Measurements from ENCODE around the gene PNRC2.
"Not testable (repeated sequence)": the region's sequence is repeated elsewhere in the genome, so short reads cannot be mapped to it uniquely, and the experiment has no call there.

The PNRC2 gene

DNA sequence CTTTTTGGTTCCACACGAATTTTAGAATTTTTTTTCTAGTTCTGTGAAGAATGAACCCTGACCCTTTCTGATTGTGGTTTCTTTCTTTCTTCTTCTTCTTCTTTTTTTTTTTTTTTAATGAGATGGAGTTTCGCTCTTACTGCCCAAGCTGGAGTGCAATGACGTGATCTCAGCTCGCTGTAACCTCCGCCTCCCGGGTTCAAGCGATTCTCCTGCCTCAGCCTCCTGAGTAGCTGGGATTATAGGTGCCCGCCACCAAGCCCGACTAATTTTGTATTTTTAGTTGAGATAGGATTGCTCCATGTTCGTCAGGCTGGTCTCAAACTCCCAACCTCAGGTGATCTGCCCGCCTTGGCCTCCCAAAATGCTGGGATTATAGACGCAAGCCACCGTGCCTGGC is 32.4 kb downstream of the PNRC2 start:
- DNase-seq (ENCODE audit: low read depth) = not testable (repeated sequence)

DNA sequence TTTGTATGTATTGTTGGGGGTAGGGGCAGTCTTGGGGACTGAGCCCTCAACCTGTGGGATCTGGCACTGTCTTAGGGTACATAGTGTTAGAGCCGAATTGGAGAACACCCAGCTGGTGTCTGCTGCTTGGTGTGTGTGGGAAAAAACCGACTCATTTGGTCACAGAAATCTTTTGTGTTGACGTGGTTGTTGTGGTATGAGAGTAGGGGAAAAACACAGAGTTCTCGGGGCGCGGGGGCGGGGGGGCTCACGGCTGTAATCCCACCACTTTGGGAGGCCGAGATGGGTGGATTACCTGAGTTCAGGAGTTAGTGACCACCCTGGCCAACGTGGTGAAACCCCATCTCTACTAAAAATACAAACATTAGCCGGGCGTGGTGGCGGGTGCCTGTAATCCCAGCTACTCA is 35.8 kb downstream of the PNRC2 start:
- DNase-seq (ENCODE audit: low read depth) = no peak

DNA sequence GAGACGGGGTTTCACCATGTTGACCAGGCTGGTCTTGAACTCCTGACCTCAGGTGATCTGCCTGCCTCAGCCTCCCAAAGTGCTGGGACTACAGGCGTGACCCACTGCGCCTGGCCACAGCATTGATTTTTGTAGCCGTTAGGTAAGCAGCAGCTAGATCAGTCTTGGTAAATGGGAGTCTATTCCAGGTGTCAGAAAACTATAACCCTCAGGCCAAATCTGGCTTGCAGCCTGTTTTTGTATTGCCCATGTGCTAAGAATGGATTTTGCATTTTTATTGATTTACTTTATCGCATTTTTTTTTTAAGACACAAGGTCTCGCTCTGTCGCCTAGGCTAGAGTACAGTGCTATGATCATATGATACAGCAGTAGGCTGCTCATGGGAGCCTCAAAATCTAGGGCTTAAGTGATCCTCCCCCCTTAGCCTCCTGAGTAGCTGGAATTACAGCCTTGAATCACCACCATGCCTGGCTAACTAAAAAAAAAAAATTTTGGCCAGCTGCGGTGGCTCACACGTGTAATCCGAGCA is 37.1 kb downstream of the PNRC2 start:
- DNase-seq (ENCODE audit: low read depth) = no peak

DNA sequence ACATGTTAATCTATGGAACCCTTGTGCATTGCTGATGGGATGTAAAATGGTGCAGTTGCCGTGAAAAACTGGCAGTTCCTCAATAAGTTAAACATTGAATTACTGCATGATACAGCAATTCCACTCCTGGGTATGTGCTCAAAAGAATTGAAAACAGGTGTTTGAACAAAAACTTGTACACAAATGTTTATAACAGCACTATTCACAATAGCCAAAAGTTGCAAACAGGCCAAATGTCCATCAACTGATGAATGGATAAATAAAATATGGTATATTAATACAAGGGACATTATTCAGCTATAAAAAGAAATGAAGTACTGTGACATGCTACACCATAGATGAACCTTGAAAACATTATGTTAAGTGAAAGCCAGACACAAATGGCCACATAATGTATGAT is 38.2 kb downstream of the PNRC2 start:
- no peak for DNase-seq (ENCODE audit: low read depth)

DNA sequence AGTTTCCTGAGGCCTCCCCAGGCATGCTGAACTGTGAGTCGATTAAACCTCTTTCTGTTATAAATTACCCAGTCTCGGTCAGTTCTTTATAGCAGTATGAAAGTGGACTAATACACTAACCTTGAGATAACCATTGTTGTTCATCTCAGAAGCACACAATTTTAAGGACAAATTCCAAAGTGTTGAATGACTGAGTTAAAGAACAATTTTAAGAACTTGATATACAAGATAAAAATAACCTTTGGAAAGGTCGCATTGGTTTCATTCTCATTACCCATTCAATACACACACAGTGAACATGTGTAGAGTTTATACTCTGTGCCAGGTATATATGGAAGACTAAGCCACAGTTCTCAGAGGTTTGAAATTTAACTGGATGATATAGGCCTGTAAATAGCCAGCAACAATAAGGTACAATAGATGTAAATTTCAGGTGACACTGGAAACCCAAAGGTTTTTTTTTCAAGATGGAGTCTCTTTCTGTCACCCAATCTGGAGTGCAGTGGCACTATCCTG is 39.6 kb downstream of the PNRC2 start:
- no peak for DNase-seq (ENCODE audit: low read depth)

DNA sequence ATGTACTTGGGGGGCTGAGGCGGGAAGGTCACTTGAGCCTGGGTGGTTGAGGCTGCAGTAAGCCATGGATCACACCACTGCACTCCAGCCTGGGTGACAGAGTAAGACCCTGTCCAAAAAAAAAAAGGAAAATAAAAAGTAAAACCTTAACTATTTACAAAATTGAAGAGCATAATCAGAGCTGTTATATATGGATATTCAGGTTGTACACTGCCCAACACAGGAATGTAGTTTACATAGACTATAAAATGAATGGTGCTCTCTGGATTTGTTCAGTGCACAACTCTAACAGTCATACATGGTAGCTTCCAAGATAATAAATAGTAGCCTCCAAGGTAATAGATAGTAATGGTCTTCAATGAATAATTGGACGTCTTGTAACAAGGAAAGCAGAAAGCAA is 43.1 kb downstream of the PNRC2 start:
- no peak for DNase-seq (ENCODE audit: low read depth)

DNA sequence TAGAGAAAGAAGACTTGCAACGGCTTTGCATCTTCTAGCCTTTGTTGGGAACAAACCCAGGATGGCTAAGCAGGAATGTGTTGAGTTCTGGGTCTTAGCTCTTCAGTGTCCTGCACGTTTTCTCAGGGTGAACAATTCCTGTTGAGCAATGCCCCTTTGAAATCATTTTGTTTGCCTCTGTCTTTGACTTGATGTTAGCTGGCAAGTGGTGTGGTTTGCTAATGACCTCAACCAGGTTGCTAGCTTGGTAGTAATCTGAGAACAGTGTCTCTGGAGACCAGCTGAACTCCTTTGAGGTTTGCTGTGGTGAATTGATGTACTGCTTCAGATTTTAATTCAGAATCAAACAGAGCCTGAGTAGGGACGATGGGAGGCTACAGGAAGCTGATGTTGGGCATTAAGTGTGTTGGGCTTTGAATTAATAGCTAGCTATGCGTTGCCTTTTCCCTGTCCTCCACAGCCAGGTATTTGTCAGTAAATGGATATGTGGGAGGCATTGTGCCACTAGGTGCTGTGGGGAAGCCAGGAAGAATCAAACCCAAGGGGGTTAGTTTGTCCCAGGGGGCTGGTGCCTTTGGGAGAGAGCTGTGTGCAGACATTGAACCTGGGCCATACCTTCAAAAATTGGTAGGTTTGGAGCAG is 43.8 kb downstream of the PNRC2 start:
- DNase-seq (ENCODE audit: low read depth) = peak; percentile 47

DNA sequence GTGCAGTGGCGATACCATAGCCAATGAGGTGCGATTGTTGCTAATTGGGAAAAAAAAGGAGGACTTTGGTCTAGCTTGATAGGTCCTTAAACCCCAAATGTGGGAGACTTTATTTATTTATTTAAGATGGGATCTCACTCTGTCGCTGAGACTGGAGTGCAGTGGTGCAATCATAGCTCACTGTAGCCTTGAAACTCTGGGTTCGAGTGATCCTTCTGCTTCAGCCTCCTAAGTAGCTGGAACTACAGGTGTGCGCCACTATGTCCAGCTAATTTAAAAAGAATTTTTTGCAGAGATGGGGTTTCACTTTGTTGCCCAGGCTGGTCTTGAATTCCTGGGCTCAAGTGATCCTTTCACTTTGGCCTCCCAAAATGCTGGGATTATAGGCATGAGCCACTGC is 44.5 kb downstream of the PNRC2 start:
- DNase-seq (ENCODE audit: low read depth) = no peak

DNA sequence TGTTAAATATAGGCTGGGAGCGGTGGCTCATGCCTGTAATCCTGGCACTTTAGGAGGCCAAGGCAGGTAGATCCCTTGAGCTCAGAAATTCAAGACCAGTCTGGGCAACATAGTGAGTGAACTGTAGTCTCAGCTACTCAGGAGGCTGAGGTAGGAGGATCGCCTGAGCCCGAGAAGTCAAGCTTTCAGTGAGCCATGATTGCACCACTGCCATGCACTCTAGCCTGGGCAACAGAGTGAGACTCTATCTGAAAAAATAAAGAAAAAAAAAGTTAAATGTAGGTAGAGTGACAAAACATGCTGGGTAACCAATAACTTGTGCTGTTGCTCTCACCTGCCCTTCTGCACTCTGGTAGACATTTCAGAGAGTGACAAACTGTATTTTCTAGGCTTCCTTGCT is 45.5 kb downstream of the PNRC2 start:
- no peak for DNase-seq (ENCODE audit: low read depth)

DNA sequence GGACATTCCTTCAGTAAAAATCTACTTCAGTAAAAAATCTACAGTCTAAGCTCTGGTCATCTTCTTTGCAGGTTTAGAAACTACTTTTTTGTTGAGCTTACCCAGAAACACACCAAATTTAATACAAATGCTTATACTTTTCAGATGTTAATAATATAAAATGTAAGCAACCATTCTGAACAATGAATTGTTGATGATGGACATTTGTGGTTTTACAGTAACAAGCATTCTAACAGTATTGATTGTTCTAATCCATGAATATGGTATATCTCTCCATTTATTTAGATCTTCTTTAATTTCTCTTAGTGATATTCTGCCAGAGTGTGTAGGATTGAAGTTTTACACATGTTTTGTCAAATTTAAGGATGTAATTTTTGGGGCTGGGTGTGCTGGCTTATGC is 47.5 kb downstream of the PNRC2 start:
- DNase-seq (ENCODE audit: low read depth) = no peak

DNA sequence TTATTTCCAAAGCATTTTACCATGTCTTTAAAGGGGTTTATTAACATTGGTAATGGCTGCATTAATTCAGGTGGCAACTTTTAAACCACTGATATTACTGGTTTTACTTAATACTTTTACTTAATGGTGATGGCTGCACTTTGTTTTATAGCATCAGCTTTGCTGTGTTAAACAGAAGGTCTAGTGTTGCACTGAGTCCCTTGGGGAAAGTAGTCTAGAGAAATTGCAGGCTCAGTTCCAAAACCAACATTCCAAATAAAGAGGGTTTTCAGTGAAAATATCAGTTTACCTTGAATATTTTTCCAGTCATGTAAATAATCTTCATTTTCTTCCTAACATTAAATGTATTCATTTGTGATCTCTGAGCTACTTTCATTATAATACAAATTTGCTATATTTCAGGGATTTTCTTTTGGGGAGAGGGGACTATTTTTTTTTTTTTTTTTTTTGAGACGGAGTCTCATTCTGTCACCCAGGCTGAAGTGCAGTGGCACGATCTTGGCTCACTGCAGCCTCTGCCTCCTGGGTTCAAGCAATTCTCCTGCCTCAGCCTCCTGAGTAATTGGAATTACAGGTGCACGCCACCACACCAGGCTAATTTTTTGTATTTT is 49.1 kb downstream of the PNRC2 start:
- not testable (repeated sequence) for DNase-seq (ENCODE audit: low read depth)

DNA sequence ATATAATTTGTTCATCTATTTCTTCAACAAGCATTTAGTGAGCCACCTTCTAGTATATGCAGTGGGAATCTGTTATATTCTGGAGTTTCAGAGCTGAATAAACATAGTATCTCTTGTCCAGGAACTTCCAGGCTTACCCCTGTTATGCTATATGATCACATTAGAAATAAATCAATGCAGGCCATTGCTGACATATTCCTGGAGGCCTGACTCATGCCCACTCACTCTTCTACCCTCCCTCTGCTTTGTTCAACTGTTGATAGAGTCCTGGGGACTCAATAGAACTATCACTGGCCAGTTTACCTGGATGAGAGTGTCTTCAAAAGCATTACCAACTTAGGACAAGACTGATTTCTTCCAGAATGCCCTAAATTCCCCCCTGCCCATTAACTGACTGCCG is 49.8 kb downstream of the PNRC2 start:
- DNase-seq (ENCODE audit: low read depth) = peak; percentile 81

DNA sequence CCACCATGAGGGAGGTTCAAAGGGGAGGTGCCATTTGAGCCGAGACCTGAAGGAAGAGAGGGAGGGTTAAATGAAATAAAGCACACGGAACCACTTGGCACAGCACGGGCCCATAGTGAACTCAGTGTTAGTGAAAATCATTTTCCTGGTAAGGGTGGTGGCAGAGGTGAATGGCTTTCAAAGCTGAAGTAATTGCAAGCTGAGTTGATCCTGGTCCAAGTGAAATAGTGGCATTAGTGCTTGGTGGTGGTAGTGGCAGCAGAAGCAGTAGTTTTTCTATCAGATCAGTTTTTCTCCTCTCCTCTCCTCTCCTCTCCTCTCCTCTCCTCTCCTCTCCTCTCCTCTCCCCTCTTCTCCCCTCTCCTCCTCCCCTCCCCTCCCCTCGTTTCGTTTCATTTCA is 51.0 kb downstream of the PNRC2 start:
- no peak for DNase-seq (ENCODE audit: low read depth)

DNA sequence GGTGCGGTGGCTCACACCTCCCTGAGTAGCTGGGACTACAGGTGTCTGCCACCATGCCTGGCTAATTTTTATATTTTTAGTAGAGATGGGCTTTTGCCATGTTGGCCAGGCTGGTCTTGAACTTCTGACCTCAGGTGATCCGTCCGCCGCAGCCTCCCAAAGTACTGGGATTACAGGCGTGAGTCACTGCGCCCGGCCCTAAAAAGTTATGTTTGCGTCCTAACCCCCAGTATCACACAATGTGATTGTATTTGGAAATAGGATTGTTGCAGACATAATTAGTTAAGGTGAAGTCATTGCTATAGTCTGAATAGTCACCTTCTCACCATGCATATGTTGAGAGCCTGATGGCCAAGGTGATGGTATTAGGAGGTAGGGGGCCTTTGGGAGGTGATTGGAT is 53.2 kb downstream of the PNRC2 start:
- not testable (repeated sequence) for DNase-seq (ENCODE audit: low read depth)
